ENCODE results near the gene SHROOM3. TPM values are rescaled to one million over a fixed set of nuclear protein-coding genes. Genes with fewer than 3 reads are reported as not detected.

Gene SHROOM3
- total RNA-seq, 1 experiment from 2014 or later = 10.0 TPM

DNA sequence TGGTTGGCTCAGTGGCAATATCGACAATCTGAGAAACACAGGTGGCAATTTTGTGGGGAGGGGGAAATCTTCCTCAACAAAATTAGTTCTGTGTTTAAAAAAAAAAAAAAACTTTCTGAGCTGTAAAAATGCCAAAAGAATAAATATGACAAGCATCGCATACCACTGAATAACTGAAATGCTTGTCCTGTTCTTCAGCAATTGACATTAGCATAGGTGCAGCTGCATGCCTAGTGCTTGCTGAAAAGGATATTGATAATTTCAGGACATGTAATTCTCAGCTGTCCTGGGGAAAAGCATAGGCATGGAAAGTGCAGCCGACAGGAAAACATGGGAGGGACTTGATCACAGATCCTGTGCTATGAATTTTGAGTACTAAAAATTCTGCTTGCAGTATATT is 315.7 kb downstream of the SHROOM3 start:
- no peak for DNase-seq (ENCODE audit: low read depth)

DNA sequence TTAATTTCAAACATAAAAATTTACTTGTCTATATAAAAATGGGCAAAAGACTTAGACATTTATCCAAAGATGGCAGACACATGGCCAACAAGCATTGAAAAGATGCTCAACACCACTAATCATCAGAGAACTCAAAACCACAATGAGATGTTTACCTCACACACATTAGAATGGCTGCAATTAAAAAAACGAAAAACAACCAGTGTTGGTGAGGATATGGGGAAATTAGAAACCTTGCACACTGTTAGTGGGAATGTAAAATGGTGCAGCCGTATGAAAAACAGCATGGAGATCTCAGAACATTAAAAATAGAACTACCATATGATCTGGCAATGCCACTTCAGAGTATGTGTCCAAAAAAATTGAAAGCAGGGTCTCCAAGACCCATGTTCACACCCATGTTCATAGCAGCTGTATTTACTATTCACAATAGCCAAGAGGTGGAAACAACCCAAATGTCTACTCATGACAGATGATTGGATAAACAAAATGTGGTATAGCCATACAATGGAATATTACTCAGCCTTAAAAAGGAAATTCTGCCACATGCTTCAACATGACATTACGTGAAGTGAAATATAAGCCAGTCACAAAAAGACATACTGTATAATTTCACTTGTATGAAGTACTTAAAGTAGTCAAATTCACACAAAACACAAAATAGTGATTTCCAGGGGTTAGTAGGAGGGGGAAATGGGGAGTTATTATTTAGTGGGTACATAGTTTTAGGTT is 316.7 kb downstream of the SHROOM3 start:
- DNase-seq (ENCODE audit: low read depth) = no peak

DNA sequence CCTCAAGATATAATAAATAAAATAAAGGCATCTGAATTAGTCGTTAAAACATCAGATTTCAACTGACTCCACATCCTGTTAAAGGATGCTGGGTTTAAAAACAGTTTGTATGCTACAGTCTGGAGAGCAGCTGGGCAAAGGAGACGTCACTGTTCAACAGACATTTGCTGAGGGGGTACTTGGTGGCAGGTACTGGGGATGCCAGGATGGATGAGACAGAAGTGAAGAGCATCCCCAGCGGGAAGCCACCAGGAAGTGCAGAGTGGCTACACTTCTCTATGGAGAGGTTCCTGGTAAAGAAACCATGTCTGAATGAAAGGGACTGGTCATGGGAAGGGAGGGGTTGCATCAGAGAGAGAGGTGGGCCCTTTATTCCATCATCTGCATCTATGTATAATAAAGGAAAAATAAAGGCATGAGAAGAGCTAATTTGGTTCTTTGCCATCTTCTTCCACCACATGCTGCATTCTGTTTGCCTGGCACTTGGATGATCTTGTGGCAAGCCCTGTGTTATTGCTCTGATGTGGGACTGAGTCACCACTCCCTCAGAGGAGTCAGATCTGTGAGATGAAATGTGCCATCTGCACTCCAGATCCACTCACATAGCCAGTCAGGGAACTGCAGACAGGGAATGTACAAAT is 318.0 kb downstream of the SHROOM3 start:
- peak; percentile 99 for DNase-seq (ENCODE audit: low read depth)

DNA sequence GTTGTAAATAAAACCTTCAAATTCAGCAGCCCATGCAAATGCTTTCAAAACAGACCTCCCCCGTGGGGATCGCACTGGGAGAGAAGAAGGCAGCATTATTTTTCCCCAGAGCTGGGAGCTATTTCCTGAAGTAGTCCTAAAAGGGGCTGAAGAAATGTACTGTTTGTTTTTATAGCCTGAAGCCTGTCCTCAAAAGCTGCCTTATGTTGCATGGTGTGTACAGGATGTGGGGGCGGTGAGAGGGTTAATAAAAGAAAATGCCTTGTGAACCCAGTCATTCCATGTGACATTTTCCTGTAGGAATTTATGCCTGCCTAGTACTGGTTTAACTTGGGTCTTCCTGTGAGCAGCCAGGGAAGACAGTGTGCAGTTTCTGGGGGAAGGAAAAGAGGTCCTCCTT is 318.8 kb downstream of the SHROOM3 start:
- DNase-seq (ENCODE audit: low read depth) = peak; percentile 91

DNA sequence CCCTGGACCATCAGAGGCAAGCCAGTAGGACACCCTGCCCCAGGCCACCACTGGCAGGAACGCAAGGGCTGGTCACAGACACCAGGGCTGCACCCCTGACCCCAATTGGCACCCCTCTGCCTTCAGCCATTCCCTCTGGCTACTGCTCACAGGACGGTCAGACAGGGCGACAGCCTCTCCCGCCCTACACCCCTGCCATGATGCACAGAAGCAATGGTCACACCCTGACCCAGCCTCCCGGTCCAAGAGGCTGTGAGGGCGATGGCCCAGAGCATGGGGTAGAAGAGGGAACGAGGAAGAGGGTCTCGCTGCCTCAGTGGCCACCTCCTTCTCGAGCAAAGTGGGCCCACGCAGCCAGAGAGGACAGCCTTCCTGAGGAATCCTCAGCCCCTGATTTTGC is 319.4 kb downstream of the SHROOM3 start:
- no peak for DNase-seq (ENCODE audit: low read depth)

DNA sequence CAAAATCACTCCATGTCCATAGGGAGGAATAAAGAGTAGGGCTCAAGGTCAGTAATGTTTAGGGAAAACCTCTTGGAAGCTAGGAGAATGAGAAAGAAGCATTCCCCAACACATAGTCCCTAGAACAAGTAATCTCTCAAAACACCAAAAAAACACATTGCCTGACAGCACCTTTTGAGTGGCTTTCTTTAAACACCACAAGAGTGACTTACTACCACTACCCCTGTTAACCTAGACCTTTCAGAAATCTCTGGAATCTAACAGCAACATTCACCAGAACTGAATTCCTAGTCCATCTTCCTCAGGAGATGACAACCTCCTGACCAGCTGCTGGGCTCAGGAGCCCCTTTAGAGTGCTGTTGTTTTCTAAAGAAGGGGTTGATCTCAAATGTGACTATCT is 320.7 kb downstream of the SHROOM3 start:
- no peak for DNase-seq (ENCODE audit: low read depth)

DNA sequence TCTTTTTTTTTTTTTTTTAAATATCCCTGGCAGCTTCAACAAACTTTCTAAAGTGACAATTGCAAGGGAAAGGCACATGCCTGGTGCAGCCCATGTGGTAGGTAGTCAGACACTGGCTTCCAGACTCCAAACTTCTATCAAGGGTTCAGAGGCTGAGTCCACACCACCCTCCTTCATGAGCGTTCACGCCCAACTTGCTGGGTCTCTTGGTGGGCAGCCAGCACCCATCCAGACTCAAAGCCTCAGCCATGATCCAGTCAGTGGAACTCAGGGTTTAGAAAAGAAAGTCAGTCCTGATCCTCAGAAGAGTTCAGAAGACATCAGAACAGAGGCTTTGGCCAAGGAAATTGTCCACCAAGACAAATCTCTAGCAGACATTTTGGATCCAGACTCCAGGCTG is 321.4 kb downstream of the SHROOM3 start:
- no peak for DNase-seq (ENCODE audit: low read depth)

DNA sequence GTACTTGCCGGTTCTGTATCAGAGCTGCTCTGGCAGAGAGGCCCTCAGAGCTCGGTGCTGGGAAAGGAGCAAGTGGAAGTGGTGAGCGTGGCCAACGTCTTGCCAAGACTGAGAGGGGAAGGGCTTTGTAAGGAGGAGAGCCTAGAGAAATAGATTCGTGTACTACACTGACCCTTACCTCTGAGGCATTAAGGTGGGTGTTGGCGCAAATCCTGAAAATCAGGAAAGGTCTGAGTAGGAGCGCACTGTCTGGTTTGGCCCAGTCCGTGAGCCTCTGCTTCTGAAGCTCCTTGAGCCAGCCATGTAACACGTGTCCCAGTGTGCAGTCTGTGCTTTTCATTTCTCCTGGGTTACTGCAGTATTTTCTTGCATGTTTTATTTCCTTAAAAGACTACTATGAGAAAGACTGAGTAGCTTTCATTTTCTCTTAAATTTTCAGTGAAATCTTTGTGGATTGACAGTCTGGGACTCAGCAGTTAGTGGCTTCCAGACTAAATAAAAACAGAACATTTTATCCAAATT is 322.4 kb downstream of the SHROOM3 start:
- no peak for DNase-seq (ENCODE audit: low read depth)

DNA sequence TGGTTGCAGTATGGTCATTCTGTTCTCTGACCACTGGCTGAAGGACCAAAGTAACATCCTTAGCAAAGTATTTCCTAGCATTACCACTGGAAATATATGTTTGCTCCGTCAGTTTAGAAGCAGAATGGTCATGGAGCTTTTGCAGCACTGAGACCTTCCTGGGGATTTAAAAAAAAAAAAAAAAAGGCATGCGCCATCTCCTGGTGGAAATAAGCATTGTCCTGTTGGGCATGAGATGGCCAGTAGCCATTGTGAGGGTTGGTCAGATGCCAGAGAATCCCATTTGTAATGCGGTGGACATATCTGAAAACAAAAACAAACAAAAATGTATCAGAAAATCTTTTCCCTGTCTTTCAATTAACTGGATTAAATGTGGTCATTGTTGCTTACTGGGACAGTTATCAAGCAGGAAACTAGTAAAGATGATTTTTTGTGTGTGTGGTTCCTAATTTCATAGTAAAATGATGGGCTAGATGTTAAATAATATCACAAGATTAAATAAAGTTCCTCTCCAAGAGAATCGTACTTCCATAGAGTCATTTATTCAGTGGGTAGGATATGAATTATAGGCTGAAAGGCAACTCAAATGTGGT is 323.4 kb downstream of the SHROOM3 start:
- peak; percentile 76 for DNase-seq (ENCODE audit: low read depth)

DNA sequence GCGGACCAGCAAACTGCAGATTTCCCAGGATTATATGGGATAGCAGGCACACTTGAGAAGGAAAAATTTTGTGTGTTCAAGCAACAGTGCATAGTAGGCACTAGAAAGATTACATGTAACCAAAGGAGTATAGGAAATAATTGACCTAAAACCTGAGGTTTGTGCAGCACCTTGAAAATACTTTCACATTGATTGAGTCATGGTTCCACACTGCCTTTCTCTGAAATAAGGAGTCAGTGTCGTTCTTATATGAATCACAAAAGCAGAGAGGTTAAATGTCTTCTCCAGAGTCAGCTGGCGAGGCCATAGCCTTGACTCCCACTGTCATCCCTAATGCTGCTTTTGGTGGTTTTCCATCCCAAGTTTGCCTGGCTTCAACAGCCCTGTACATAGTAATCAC is 324.0 kb downstream of the SHROOM3 start:
- no peak for DNase-seq (ENCODE audit: low read depth)

DNA sequence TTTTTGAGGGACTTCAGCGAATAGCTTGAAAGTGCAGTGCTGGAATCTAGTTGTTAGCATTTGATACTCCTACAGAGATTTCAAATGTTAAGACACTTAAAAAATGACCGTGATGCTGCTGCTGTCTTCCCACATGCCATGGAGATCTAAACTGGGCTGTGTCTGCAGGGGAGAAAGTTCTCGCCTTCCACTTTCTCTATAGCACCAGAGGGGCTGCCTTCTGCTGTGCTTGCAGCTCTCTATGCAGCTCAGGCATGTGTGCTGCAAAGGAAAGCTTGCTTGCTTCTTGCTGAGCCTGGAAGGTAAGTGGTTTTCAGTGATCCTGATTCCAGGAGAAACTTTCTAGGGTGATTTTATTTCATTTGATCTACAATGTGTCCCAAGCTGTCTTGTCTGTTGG is 325.2 kb downstream of the SHROOM3 start:
- no peak for DNase-seq (ENCODE audit: low read depth)

DNA sequence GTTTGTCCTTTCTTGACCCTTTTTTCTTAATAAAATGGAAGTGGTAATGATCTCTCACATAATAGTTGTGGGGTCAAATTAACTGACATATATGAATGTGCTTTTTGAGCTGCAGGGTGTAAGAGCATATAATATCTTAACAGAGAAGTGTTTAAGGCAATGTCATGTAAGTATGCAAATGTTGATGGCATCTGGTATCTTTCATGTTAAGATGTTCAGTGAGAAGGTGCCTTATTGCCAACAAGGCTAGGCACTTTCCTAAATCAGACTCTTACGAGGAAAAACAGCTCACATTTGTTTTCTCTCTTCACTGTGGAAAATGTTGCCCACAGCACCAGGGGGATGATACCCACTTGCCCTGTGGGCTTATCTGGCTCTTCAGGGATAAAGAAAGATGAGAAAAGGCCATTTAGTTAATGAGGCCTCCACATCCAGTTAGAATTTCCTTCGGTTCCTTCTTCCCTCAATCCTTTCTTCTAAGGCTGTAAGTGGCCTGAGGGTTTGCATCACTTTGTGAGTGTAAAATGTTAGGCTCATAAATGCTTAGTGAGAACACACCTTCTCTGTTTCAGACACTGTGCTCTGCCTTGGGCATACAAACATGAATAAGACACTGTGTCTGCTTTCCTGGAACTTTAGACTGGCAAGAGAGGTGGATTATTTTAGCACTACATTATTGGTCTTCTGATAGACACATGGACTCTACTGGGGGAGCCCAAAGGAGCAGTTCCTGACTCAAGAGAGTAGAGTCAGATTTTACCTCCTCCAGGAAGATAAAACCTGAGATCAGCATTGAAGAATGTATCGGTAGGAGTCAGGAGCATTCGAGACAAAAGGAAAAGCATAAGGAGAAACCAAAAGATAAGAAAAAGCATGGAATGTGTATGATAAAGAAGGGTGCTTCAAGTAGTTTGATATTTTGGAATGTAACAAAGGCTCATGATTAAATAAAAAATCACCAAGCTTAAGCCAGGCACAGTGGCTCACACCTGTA is 327.4 kb downstream of the SHROOM3 start:
- no peak for DNase-seq (ENCODE audit: low read depth)

DNA sequence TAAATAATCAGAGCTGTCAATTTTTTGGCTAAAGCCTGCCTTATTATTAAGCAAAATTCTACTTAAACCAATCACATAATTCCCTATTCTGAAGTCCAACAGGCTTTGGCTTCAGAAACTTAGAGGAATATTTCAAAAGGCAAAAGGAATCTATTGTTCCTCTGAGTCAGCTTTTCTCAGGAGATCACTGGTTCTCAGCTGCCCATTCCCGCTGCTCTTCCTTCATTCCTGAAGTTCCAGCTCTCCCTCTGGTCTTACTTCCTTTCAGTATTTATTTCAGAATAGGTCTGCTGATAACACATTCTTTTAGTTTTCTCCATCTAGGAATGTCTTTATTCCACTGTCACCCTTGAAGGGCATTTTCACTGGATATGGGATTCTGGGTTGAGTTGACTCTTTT is 329.2 kb downstream of the SHROOM3 start:
- peak; percentile 52 for DNase-seq (ENCODE audit: low read depth)

DNA sequence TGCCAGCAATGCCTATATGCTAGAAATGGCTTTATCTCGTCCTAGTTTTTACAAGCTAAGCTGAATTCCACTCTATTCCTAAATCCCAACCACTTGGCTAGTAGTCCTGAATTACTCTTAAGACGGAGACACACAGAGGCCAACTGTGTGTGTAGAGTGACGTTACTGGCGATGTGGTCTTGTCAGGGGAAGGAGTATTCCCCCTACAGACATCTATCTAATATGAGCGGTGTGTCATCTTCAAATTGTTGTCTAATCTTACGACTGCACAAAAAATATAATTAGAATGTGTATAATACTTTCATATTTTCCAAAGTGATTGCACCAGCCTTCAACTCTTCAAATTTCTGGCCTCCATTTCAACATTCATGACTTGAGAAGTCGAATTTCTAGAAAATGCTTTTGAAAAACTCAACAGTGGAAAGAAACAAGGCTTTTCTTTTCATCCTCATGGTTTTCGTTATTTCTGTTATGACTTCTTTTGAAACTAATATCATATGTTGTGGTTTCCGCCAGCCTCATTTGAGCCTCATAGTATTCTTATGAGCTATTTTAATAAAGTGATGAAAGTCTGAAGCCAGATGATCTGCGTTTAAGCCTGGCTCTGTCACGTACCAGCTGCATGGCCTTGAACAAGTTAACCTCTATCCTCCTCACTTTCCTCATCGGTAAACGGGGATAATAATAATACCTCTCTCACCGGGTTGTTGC is 330.6 kb downstream of the SHROOM3 start:
- no peak for DNase-seq (ENCODE audit: low read depth)

DNA sequence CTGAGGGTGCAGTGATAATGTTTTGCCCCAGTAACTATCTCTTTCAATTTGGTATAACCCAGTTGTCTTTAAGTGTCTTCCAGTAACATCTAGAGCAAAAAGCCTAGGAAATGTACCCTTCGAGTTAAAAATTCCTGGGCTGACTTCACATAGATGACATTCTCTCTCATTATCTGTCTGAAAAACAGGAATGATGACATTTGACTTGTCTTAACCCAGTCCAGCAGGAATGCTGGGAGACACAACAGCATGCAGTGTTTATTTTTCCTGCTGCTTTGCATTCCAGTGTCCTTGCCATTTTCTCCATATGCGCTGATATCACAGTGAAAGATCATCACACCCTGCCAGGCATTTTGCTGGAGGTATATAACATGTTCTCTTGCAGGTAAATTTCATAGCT is 333.0 kb downstream of the SHROOM3 start:
- no peak for DNase-seq (ENCODE audit: low read depth)

DNA sequence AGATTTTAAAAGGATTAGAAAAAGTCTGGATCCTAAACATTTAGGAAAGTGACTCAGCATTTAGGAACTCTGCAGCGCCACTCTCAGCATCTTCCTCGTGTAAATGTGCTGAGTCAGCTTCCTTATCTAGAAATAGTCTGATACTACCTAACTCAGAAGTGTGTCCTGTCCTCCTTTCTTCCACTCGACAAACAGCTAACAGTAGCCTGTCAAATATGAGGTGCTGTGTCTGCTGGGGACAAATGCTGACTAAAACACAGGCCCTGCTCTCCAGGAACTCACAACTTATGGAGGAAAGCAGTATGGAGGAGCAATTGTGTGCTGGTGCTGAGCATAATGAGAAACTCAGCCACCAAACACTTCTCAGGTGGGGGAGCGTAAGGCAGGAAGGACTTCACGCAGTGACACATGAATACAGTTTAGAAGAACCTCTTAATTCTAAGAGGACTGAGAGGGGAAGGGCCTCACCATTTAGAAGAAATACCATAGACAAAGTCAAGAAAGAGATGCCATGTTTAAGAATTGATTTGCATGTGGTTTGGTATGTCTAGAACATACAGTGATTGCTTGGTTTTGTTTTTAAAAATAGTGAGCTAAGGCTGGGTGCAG is 337.6 kb downstream of the SHROOM3 start:
- peak; percentile 57 for DNase-seq (ENCODE audit: low read depth)

DNA sequence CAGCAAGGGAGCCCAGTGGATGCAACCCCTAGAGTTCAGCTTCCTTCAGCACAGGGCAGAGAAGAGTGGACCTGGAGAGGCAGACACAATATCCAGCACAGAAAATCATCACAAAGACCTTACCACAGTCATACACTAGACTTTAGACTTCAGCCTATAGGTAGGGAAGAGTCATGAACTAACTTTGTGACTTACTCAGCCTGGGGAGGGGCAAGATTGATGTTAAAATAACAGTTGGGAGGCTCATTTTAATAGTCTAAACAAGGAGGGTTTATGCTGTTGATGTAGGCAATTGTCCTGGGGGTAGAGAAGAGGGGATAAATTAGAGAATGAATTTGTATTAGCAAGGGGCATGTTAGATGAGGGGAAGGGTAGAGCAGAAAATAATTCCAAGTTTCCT is 338.7 kb downstream of the SHROOM3 start:
- DNase-seq (ENCODE audit: low read depth) = no peak

DNA sequence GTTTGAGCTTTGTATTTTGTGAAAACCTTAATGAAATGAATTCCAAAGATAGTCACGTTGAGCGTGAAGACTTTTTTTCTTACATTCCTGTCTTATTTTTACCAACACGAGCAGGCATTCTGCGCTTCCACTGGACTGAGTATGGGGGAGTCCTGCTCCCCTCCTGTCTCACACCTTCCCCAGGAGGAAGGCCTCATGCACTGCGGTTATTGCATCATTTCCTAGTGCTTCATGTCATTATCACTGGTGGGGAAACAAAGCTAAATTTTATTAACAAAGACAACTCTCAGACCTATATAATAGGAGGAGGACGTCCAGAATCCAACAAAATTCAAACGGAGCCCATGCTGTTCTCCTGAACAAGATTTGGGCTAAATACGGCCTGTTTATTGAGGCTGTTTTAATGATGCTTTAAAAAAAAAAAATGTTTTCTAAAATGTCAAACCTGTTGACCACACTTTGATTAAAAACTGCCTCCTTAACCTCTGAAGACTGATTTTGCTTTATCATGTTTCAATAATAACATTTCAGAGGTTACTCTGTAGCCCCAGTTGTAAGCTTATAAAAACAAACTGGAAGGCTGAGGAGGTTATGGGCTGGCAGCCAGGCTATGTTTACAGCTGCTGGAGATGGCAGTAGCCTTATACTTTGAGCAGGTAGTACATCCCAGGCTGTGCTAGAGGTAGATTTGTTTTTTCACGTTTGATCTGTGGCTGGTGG is 344.9 kb downstream of the SHROOM3 start:
- DNase-seq (ENCODE audit: low read depth) = no peak

DNA sequence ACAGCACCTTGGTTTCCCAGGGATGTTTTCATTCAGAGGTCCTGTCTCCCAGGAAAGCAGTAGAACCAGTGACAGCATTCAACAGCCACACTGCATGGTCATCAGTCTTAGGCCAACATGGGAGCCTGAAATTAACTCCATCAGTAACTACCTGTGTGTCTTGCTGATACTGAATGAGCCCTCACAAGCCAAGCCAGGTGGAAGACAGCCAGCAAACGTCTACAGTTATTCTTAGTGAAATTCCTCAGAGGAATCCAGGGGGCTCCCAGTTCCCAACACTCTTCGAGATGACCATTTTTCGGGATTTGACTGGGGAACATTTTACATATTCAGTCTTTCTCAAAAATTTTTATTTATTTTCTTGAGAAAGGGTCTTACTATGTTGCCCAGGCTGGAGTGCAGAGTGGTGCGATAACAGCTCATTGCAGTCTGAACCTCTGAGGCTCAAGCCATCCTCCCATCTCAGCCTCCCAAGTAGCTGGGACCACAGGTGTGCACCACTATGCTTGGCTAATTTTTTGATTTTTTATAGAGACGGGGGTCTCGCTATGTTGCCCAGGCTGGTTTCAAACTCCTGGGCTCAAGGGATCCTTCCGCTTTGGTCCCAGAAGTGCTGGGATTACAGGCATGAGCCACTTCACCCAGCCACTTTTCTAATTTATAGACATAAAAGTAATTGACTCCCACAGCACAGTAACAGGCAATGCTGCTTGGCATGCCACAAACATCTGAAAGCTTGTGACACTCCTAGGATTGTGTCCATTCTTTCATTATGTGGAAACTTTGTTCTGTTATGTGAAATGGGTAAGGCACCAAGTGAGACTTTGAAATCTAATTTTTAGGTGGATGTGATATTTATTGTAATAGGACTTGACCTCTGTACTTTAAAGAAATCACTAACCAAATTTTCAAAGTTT is 346.0 kb downstream of the SHROOM3 start:
- no peak for DNase-seq (ENCODE audit: low read depth)

Measured in RPMI7951 (cell line).